Activated CD4-positive, alpha-beta T cell treated with anti-CD3 and anti-CD28 coated beads, Interleukin-2, amount 50 U/mL, for 16 hours (primary cell): Measurements from ENCODE around the gene EP400.

Source experiments
- DNase-seq: peaks from one replicate; pipeline ENCODE4 v3.0.0-alpha.2; 2020

EP400 gene

GRCh38 chr12:132129007-132129406, 179.3 kb downstream of the EP400 start:
- DNase-seq, result no peak

- DNase-seq, result no peak
Observed at GRCh38 chr12:132130690-132131089, 180.9 kb downstream of the EP400 start.
